Left kidney (tissue), 2 donors: ENCODE data around the gene CAD. TPM values are rescaled to one million over a fixed set of nuclear protein-coding genes. Genes with fewer than 3 reads are reported as not detected.
A peak's percentile ranks its signal among the peaks of the same experiment; 100 is the strongest.
"Not testable (repeated sequence)": the region's sequence is repeated elsewhere in the genome, so short reads cannot be mapped to it uniquely, and the experiment has no call there.

Source experiments
- DNase-seq: peaks from one replicate; pipeline ENCODE4 v3.0.0-alpha.2; 2013
- polyA plus RNA-seq: library from polyadenylated mRNA; unstranded; fragments of 120-200 nt; gene quantifications from one replicate; pipeline ENCODE4 v1.2.1, GENCODE V29; 2013; ENCODE audit not compliant: insufficient read length

Gene CAD
- polyA plus RNA-seq, 1 donor: 54.3 TPM

- not testable (repeated sequence) for DNase-seq
Measured at GRCh38 chr2:27198068-27198467, 19.1 kb upstream of the CAD start.

- no peak for DNase-seq
Measured at GRCh38 chr2:27198627-27199026, 18.5 kb upstream of the CAD start.

DNA sequence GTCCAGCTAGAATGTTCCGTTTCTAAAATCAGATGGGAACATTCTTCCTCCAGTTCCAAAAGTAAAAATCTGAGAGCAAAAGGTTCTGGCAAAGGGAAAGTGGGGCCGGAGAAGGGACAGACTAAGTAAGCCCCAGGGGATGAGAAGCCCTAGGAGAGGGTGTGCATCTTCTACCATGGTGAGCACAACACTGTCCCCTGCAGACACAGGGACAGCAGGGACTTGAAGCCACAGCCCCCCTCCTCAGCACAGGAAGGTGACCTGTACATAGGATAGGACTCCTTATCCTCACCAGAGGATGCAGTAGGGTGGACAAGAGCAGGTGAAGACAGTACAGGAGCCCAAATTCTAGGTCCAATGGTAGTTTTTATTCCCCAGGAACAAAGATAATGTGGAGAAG, 17.9 kb upstream of the CAD start:
- DNase-seq: no peak

DNA sequence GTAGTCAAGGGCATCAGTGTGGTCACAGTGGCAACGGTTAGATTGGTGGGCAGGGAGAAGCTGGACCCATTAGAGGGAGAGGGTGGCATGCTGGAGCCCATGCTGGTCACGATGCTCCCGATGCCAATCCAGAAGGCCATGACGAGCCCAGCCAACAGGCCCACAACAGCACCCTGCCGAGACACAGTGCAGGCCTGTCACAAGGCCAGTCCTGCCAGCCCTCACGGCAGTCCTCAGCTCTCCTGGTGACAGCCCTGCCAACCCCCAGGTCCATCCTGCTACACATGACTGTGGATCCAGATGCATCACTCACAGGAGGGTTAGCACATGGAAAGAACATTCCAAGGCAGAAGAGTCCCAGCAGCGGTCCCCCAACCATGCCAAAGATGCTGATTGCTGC, 15.5 kb upstream of the CAD start:
- DNase-seq: no peak

GRCh38 chr2:27202854-27203253, 14.3 kb upstream of the CAD start:
- DNase-seq: no peak

- DNase-seq: no peak
Measured at GRCh38 chr2:27203741-27204140, 13.4 kb upstream of the CAD start.

DNA sequence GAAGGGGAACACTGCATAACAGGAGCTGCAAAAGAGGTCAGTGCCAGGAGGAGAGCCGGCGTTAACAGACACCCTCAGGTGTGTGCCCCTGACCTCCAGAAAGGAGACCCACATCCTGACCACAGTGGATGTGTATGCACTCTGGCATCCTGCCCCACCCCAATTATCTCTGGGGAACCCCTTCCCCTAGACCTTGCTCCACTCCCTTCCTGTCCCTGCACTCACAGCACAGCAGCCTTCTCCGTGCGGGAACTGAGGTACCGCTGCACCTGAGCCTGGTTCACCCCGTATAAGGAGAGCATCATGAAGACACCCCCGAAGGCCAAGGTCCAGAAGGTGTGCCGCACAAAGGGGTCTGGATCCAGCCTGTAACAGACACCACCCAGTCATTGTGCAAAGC, 12.6 kb upstream of the CAD start:
- no peak for DNase-seq

DNA sequence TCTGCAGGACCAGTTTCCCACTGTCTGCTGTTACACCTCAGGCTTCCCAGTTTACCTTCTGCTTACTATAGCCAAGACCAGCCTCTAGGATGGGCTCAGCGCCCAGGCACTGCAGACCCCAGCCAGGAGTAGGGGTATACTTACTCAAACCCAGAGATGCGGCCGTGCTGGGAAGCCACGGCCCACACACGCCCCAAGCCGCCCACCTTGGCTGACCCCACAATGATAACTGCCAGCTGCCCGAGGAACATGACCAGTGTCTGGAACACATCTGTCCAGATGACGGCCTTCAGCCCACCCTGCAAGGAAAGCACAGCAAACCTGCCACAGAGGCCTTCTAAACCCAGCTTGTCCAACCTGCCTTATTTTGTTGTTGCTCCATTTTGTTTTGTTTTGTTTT, 12.0 kb upstream of the CAD start:
- no peak for DNase-seq

DNA sequence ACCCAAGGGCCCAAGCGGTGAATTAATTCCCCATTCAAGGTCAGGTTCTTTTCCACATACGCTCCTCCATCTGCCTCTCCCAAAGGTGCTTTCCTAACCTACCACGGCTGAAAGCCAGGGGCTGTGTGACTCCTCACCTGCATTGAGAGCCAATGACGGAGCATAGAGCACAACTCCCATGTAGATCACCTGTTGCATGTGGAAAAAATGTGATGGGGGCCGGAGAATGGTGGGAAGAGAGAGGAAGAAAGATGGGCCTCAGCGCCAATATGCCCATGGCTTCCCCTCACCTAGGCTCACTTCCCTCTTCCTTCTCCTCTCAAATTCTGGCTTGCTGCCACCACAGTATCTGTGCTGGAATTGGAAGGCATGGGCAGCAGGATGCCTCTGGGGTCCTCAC, 10.8 kb upstream of the CAD start:
- DNase-seq: no peak

DNA sequence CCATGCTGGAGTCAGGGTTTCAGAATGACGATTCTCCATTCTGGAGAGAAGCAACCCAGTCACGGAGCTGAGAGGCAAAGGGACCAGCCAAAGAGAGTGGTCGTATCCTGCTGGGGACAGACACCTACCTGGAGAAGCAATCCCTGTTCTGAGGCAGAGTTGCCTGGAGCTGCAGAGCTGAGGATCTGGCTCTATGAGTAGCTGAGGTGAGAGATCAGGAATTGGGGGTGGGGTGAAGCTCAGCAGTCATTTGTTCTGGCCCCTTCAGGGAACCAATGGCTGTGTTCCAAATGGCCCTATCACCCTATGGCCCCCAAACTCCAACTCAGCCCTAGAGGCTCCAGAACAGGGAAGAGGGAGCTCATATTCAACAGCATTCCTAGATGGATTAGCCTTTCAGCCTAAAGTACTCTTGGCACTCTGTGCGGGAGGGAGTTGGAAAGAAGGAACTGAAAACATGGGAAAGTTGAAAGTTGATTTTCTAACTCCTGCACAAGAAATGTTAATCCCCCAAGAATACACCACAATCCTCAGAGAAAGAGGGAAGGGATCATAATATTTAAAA, 8.6 kb upstream of the CAD start:
- DNase-seq: no peak

DNA sequence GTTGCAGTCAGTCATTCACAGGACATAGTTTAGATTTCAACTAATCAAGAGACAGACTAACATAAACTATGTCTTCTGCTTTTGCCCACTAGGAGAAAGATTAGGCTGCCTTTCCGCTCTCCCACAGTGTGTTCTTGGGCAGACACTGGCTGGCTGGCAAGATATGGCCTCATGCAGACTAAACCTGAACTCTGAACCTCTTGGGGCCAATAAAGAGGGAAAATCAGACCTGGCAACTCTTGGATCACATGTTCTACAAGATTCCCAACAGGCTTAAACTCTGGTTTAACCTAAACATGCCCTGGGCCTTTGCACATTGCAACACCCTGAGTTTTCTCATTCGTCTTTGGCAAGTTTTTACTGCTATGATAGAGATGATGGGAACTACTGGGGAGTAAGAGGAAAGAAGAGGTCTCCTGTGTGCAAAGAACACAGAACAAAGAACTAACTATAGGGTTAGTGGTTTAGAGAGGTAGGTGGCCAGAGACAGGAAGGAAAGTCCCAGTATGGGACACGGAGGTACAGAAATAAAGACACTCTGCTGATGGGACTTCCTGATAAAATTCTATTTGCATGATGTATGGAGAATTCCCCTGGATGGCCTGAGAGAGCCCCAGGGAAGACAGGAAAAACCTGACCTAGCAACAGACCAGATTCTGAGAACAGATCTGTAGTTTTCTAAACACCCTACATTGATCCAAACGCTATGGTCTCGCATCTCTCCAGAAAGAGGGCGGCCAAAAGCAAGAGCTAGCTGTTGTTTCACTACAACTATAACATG, 7.4 kb upstream of the CAD start:
- no peak for DNase-seq

- DNase-seq: no peak
Measured at GRCh38 chr2:27211241-27211942, 5.8 kb upstream of the CAD start.

GRCh38 chr2:27211943-27212625, 5.1 kb upstream of the CAD start, which contains the start of the genes ATRAID and SLC5A6:
Gene ATRAID (plus strand): TSS chr2:27212041. CDS start chr2:27212369, 328 bp downstream.
Gene SLC5A6 (minus strand): TSS chr2:27212268. CDS start chr2:27207650, 4,618 bp downstream.
- peak; percentile 88 for DNase-seq

- DNase-seq: no peak
Measured at GRCh38 chr2:27212626-27213471, 4.3 kb upstream of the CAD start.

- no peak for DNase-seq
Measured at GRCh38 chr2:27214941-27215340, 2.2 kb upstream of the CAD start.

DNA sequence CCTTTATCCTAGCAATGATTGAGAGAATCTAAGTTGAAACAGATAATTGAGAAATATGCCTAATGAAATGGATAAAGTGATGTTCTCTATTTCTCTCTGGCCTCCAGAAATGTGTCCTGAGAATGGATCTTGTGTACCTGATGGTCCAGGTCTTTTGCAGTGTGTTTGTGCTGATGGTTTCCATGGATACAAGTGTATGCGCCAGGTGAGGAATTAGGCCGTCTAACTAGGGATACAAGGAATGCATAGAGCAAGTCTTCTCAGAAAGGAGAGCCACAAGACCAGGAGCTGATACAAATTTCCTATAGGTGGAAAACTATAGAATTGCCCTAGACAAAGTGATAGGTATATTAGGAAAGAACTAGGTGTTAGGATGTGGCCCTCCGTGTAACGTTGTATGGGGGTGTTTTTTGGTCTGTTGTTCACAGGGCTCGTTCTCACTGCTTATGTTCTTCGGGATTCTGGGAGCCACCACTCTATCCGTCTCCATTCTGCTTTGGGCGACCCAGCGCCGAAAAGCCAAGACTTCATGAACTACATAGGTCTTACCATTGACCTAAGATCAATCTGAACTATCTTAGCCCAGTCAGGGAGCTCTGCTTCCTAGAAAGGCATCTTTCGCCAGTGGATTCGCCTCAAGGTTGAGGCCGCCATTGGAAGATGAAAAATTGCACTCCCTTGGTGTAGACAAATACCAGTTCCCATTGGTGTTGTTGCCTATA, 592 bp upstream of the CAD start:
- DNase-seq: no peak

DNA sequence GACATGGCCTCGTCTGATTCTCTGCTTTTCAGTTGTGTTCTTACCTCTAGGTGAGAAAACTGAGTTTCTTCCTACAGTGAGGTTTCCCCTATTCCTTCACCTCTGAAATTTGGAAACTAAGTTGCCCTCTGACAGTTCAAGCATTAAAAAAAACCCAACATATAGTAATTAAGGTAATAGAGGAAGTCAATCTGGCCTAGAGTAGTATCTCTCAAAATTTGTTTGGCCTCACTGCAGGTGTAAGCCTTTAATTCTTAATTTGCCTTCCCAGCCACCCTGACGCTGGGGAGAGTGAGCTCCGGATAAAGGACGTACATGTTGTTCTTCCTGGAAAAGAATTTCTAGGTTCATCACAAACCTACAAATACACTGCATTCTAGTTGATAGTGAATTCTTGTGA, 1.4 kb downstream of the CAD start:
- DNase-seq: no peak

- no peak for DNase-seq
Measured at GRCh38 chr2:27219091-27219490, 1.9 kb downstream of the CAD start.

GRCh38 chr2:27220091-27220490, 2.9 kb downstream of the CAD start:
- DNase-seq: no peak

GRCh38 chr2:27221166-27221565, 4.0 kb downstream of the CAD start:
- no peak for DNase-seq

DNA sequence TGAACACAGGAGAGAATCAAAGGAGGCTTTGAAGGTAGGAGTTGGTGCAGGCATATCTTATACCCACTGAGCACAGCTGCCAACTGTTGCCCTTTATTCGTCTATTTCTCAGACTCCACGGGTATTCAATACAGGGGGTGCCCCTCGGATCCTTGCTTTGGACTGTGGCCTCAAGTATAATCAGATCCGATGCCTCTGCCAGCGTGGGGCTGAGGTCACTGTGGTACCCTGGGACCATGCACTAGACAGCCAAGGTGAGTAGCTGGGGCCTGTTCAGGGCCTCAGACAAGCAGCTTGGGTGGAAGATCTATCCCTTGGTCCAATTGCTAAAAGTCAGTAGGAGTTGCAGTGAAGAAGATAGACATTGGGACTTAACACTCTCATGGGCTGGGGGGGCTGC, 5.2 kb downstream of the CAD start:
- no peak for DNase-seq
